RWPE2 (cell line): Measurements from ENCODE around the gene IQGAP2.

Experiments
- ATAC-seq: fragments of 200-7000 bp; cut with Tn5 transposase; 3 replicates; pipeline ENCODE4 v1.9.1; 2021; ENCODE audit warnings: low read depth
- DNase-seq: peaks from one replicate; pipeline ENCODE4 v3.0.0-alpha.2; 2020; ENCODE audit warnings: low spot score
- H3K27ac ChIP-seq: fragments of 450-650 bp; 2 replicates; pipeline ENCODE4 v1.5.1; 2017; ENCODE audit warnings: mild to moderate bottlenecking; ENCODE audit not compliant: poor library complexity, severe bottlenecking
- H3K27me3 ChIP-seq: fragments of 250-450 bp; sonication (Bioruptor Pico); 2 replicates; pipeline ENCODE4 v1.5.1; 2021; ENCODE audit warnings: mild to moderate bottlenecking, moderate library complexity; ENCODE audit not compliant: insufficient read depth, poor library complexity, severe bottlenecking
- H3K36me3 ChIP-seq: fragments of 250-450 bp; sonication (Bioruptor Pico); 2 replicates; pipeline ENCODE4 v1.5.1; 2020; ENCODE audit warnings: low read depth, mild to moderate bottlenecking, moderate library complexity
- H3K4me1 ChIP-seq: fragments of 250-450 bp; sonication (Bioruptor Pico); 2 replicates; pipeline ENCODE4 v1.5.1; 2021; ENCODE audit warnings: mild to moderate bottlenecking, moderate library complexity; ENCODE audit not compliant: insufficient read depth, poor library complexity, severe bottlenecking
- H3K4me3 ChIP-seq: fragments of 250-450 bp; sonication (Bioruptor Pico); 2 replicates; pipeline ENCODE4 v1.5.1; 2021; ENCODE audit warnings: mild to moderate bottlenecking, moderate library complexity; ENCODE audit not compliant: severe bottlenecking
- H3K9me3 ChIP-seq: fragments of 250-450 bp; sonication (Bioruptor Pico); 2 replicates; pipeline ENCODE4 v1.5.1; 2021; ENCODE audit warnings: mild to moderate bottlenecking, moderate library complexity; ENCODE audit not compliant: severe bottlenecking
- CTCF ChIP-seq: fragments of 450-650 bp; IDR thresholded peaks from one replicate; pipeline ENCODE4 v1.5.1; 2017; ENCODE audit warnings: mild to moderate bottlenecking, moderate library complexity; ENCODE audit not compliant: poor library complexity, severe bottlenecking

IQGAP2 gene

GRCh38 chr5:76688836-76689235 lies 285.8 kb downstream of the IQGAP2 start:
- no peaks in the 10 kb centered on the region for H3K9me3 ChIP-seq
- no peaks in the 10 kb centered on the region for H3K36me3 ChIP-seq
- ATAC-seq = no peak; the same call in 2 of the 3 replicates
- H3K4me3 ChIP-seq = no peak overlapping the region
- H3K27ac ChIP-seq = peak overlapping the region; percentile 91
- no peak for DNase-seq
- H3K27me3 ChIP-seq = no peaks in the 10 kb centered on the region
- peaks cover 47% of the 10 kb centered on the region for H3K4me1 ChIP-seq
- TF ChIP-seq CTCF = no peak

GRCh38 chr5:76689321-76690036 lies 286.4 kb downstream of the IQGAP2 start:
- TF ChIP-seq CTCF = no peak
- Histone ChIP-seq H3K36me3 (no peaks in the 10 kb centered on the region), H3K27ac (peak overlapping the region; percentile 91), H3K4me1 (peaks cover 42% of the 10 kb centered on the region), H3K27me3 (no peaks in the 10 kb centered on the region), H3K4me3 (no peak overlapping the region), H3K9me3 (no peaks in the 10 kb centered on the region)
- peak; percentile 84 for ATAC-seq
- DNase-seq = no peak

GRCh38 chr5:76690037-76690679 lies 287.1 kb downstream of the IQGAP2 start:
- H3K36me3 ChIP-seq = no peaks in the 10 kb centered on the region
- no peaks in the 10 kb centered on the region for H3K27me3 ChIP-seq
- DNase-seq (no peak), ATAC-seq (no peak)
- H3K27ac ChIP-seq = peak overlapping the region; percentile 91
- no peak overlapping the region for H3K4me3 ChIP-seq
- no peak for TF ChIP-seq CTCF
- H3K9me3 ChIP-seq = no peaks in the 10 kb centered on the region
- H3K4me1 ChIP-seq = peaks cover 42% of the 10 kb centered on the region

- H3K27ac ChIP-seq = peak overlapping the region; percentile 91
- H3K36me3 ChIP-seq = no peaks in the 10 kb centered on the region
- no peak overlapping the region for H3K4me3 ChIP-seq
- ATAC-seq (peak; percentile 38; the same call in 2 of the 3 replicates), DNase-seq (no peak)
- TF ChIP-seq CTCF = no peak
- H3K9me3 ChIP-seq = no peaks in the 10 kb centered on the region
- H3K4me1 ChIP-seq = peaks cover 42% of the 10 kb centered on the region
- no peaks in the 10 kb centered on the region for H3K27me3 ChIP-seq
Measured at GRCh38 chr5:76690704-76691466, 287.8 kb downstream of the IQGAP2 start.
